Renal cortical epithelial cell (primary cell): ENCODE measurements around the gene GTF3C5. TPM values are rescaled to one million over a fixed set of nuclear protein-coding genes. Genes with fewer than 3 reads are reported as not detected.

Experiments used
- DNase-seq: peaks from one replicate; pipeline ENCODE4 v3.0.0-alpha.2; 2011; ENCODE audit warnings: low read depth
- total RNA-seq: library from RNA; depleted of rRNA; stranded (reverse); fragments of >200 nt; gene quantifications from 2 replicates; pipeline ENCODE4 v1.2.3, GENCODE V29; 2014

The GTF3C5 gene, protein sequence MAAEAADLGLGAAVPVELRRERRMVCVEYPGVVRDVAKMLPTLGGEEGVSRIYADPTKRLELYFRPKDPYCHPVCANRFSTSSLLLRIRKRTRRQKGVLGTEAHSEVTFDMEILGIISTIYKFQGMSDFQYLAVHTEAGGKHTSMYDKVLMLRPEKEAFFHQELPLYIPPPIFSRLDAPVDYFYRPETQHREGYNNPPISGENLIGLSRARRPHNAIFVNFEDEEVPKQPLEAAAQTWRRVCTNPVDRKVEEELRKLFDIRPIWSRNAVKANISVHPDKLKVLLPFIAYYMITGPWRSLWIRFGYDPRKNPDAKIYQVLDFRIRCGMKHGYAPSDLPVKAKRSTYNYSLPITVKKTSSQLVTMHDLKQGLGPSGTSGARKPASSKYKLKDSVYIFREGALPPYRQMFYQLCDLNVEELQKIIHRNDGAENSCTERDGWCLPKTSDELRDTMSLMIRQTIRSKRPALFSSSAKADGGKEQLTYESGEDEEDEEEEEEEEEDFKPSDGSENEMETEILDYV
- total RNA-seq = 28.5 and 50.0 TPM in 2 replicates

GRCh38 chr9:133030317-133031129, at the start of gene GTF3C5:
GTF3C5 (plus strand) TSS chr9:133030997; CDS start chr9:133031012, 15 bp downstream.
- peak; percentile 99 for DNase-seq

- no peak for DNase-seq
These were observed 48.3 kb upstream of the GTF3C5 start for GRCh38 chr9:132982458-132982857.

DNA sequence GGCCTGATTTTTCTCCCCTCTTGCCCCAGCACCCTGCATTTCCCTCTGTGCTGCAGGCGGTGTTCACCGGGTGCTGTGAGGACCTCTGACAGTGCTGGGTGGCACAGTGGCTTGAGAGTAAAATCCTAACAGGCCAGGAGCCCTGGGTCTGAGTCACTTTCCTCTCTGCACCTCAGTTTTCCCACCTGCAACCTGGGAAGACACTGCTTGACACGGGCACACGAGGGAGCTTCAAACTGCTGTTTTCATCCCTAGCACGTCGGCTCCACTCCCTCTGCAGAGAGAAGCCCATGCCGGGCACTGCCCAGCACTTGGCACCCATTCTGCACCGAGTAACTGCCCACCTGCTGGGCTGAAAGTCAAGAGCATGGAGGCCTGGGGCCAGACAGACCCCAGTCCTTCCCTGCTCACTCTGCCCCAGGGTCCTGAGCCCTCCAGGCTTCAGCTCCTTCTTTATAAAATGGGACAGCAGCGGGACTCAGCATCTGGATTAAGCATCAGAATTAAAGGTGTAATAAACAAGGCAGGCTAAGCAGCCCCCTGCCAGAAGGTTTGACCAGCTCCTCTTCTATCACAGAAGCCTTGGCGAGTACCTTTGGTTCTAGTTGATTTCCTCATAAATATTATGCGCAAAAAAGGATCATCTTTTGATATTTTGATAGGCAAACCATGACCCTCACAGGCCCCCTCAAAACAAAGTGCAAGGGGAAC, 47.2 kb upstream of the GTF3C5 start:
- no peak for DNase-seq

GRCh38 chr9:132984202-132985070, 46.4 kb upstream of the GTF3C5 start:
- DNase-seq = no peak

DNA sequence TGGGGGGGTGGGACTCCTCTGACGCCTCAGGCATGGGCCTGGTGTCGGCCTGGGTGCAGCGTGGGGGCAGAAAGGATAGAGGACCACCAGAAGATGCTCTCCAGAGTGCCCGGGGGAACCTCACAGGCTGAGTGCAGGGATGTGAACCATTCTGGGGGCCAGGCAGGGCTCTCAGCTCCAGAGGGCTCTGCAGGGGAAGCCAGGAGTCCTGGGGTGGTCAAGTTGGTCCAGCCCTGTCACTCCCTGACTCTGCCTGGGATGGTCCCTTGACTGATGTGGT, 45.8 kb upstream of the GTF3C5 start:
- no peak for DNase-seq

DNA sequence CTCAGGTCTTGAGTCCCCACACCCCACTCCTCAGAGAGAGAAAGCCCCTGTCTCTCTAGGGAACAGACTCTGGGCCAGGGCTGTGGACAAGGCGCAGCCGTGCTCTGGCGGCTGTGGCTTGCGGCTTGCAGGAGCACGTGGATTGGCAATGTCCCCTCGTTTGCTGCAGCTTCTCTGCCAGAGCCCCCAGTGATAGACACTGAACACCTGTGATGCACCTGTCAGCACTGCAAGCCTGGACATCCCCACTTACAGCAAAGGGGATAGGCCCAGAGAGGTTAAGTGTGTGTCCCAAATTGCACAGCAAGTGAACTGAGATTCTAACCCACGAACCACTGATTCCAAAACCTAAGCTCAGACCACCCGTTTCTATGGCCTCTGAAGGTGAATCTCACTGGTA, 45.3 kb upstream of the GTF3C5 start:
- DNase-seq = no peak

DNA sequence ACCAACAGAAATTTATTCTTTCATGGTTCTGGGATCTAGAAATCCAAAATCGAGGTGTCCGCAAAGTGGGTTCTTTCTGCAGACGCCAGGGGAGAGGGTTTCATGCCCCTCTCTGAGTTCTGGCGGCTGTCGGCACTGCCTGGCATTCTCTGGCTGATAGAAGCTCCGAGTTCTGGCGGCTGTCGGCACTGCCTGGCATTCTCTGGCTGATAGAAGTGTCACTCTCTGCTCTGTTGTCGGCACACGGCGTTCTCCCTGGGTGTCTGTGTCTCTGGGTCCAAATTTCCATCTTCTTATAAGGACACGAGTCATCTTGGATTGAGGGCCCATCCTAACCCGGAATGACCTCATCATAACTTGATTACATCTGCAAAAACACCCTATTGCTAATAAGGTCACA, 44.7 kb upstream of the GTF3C5 start:
- DNase-seq = no peak

GRCh38 chr9:132986640-132987620, 43.9 kb upstream of the GTF3C5 start:
- no peak for DNase-seq

DNA sequence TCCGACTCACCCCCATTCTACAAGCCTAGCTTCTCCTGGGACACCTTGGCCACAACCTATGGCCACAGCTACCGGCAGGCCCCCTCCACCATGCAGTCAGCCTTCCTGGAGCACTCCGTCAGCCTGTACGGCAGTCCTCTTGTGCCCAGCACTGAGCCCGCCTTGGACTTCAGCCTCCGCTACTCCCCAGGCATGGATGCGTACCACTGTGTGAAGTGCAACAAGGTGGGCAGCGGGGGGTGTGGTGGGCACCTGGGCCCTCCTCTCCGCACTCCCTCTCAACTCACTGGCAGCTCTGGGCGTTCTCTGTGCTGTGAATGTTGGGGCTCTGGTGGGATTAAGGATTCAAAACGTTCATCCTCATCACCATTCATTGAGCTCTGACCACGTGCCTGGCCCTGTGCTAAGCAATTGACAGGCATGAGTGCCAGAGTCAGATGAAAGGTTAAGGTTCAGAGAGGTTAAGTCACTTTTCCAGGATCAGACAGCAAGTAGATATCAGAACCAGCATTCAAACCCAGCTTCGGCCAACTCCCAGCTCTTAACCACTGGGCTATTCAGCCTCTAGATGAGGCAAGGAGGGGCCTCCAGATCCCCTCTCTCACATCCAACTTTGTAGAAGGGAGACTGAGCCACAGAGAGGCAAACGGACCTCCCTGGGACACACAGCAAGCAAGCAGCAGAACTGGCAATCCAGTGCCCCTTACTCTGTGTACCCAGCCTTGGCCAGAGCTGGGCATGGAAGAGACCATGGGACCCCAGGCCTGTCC, 42.4 kb upstream of the GTF3C5 start:
- no peak for DNase-seq

DNA sequence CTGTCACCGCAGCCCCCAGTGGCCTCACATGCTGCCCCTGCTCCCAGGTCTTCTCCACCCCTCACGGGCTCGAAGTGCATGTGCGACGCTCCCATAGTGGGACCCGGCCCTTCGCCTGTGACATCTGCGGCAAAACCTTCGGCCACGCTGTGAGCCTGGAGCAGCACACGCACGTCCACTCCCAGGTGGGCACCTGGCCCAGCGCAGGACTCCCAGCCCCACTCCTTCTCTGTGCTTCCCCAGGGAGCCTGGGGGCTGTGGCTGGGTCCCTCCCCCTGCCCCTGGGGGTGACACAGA, 41.8 kb upstream of the GTF3C5 start:
- no peak for DNase-seq

- no peak for DNase-seq
These were observed 41.3 kb upstream of the GTF3C5 start for GRCh38 chr9:132989414-132989996.

DNA sequence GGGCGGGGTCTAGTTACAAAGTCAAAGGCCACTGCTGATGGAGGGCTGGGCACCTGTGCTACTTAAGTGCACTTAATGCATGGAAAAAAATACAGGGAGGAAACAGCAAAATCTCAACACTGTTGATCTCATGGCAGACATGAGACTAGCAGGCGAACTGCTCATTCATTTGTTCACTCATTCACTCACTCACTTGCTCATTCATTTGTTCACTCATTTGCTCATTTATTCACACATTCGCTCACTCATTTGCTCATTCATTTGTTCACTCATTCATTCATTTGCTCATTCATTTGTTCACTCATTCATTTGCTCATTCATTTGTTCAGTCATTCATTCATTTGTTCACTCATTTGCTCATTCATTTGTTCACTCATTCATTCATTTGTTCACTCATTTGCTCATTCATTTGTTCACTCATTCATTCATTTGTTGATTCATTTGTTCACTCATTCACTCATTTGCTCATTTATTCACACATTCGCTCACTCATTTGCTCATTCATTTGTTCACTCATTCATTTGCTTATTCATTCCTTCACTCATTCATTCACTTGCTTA, 40.7 kb upstream of the GTF3C5 start:
- peak; percentile 28 for DNase-seq

DNA sequence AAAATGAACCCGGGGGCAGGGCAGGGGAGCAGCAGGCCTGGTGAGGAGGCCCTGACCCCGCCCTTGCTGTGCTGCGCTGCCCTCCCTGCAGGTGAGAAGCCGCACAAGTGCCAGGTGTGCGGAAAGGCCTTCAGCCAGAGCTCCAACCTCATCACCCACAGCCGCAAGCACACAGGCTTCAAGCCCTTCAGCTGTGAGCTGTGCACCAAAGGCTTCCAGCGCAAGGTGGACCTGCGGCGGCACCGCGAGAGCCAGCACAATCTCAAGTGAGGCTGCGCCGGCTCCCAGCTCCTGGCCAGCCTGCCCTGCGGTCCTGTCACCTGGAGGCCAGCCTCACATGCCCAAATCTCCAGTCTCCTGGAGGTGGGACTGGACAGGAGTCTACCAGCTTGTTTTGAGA, 40.0 kb upstream of the GTF3C5 start:
- DNase-seq = no peak

DNA sequence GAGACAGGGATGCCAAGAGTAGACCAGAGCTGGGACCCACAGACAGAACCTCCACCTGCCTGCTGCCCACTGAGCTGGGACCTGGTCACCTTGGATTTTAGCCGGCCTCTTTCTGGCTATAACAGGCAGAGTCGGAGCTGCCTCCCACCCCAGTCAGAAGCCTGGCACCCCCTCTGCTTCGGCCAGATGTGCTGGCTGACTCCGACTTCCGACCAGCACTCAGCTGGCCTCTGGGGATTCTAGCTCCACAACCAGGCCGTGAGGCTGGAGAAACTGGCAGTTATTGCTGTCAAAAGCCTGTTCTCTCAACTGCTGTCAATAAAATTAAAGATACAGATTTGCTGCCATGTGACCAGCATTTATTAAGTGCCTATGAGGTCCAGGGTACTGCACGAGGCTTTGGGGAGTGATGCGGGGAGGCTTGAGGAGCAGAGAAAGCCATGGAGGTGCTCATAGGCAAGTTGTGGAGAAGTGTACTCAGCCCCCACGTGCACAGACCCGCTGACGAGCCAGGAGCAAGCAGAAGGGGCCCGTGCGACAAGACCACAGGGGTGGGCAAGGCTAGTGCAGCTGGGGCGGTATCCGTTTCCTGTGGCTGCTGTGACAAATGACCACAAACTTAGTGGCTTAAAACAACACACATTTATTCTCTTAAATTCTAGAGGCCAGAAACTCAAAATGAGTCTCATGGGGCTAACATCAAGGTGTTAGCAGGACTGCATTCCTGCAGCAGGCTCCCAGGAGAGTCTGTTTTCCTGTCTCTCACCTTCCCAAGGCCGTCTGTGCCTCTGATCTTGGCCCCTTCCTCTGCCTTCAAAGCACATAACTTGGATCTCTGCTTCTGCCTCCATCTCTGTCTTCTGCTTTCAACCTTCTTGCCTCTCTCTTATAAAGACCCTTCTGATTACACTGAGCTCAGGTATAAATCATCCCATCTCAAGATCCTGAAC, 39.2 kb upstream of the GTF3C5 start:
- DNase-seq = no peak

DNA sequence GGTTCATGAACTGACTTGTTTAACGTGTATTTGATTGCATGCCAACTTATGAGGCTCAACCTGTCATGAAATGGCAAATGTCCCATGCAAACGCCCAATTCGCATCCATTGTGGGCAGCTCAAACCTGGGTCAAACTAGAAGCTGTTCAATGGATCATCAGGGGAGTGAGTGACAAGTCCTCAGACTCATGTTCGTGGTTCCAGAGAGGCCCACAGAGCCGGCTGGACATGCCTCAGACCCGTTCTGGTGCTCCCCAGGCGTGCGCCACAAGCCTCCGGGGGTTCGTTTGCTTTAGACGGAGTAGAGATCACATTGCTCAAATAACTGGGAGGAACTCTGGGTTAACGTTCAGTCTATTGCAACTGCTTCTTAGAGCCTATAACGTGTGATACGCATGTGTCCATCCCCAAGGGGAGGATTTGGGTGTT, 37.3 kb upstream of the GTF3C5 start:
- no peak for DNase-seq

- DNase-seq = peak; percentile 62
These were observed 36.2 kb upstream of the GTF3C5 start for GRCh38 chr9:132994410-132995120.

- no peak for DNase-seq
These were observed 35.7 kb upstream of the GTF3C5 start for GRCh38 chr9:132995121-132995420.
